OCI-LY1 (cell line): ENCODE data around the gene SIDT1.
"Not testable (repeated sequence)": the region's sequence is repeated elsewhere in the genome, so short reads cannot be mapped to it uniquely, and the experiment has no call there.

Source experiments
- H2AFZ ChIP-seq: fragments of 200-600 bp; sonication (generic), shearing (Covaris generic); 2 replicates; pipeline ENCODE4 v1.6.0; 2014; ENCODE audit warnings: antibody characterized with exemption, mild to moderate bottlenecking, low read length
- H3F3A ChIP-seq: fragments of 200-600 bp; sonication (generic), shearing (Covaris generic); 2 replicates; pipeline ENCODE4 v1.6.0; 2014; ENCODE audit warnings: mild to moderate bottlenecking, antibody characterized with exemption, low read length, moderate library complexity; ENCODE audit not compliant: insufficient read depth
- H3K27ac ChIP-seq: fragments of 200-600 bp; sonication (generic); 2 replicates; pipeline ENCODE4 v1.5.1; 2014; ENCODE audit warnings: low read length, mixed run types, mild to moderate bottlenecking, low read depth; ENCODE audit not compliant: poor library complexity, severe bottlenecking
- H3K27me3 ChIP-seq: fragments of 200-600 bp; sonication (generic); 2 replicates; pipeline ENCODE4 v1.6.0; 2014; ENCODE audit warnings: antibody characterized with exemption, mild to moderate bottlenecking, low read length, moderate library complexity; ENCODE audit not compliant: insufficient read depth
- H3K36me3 ChIP-seq: fragments of 200-600 bp; sonication (generic); 2 replicates; pipeline ENCODE4 v1.6.1; 2014; ENCODE audit warnings: mild to moderate bottlenecking, antibody characterized with exemption, low read length, moderate library complexity, mixed read lengths; ENCODE audit not compliant: insufficient read depth
- H3K4me1 ChIP-seq: fragments of 200-600 bp; sonication (generic); 2 replicates; pipeline ENCODE4 v1.5.1; 2014; ENCODE audit warnings: mild to moderate bottlenecking, low read length, moderate library complexity; ENCODE audit not compliant: insufficient read depth, severe bottlenecking
- H3K4me2 ChIP-seq: fragments of 200-600 bp; sonication (generic), shearing (Covaris generic); 2 replicates; pipeline ENCODE4 v1.6.1; 2014; ENCODE audit warnings: low read length
- H3K4me3 ChIP-seq: fragments of 200-600 bp; sonication (generic); 2 replicates; pipeline ENCODE4 v1.5.1; 2014; ENCODE audit warnings: low read length, low read depth, mild to moderate bottlenecking, mixed read lengths; ENCODE audit not compliant: poor library complexity, severe bottlenecking
- H3K79me2 ChIP-seq: fragments of 200-600 bp; shearing (Covaris generic); 2 replicates; pipeline ENCODE4 v1.6.1; 2016; ENCODE audit warnings: mixed run types, low read length, mixed read lengths; ENCODE audit not compliant: insufficient read depth
- H3K9ac ChIP-seq: fragments of 200-600 bp; sonication (generic), shearing (Covaris generic); 2 replicates; pipeline ENCODE4 v1.6.1; 2014; ENCODE audit warnings: mild to moderate bottlenecking, low read length, mixed read lengths
- H3K9me2 ChIP-seq: fragments of 200-600 bp; sonication (generic), shearing (Covaris generic); 2 replicates; pipeline ENCODE4 v1.6.1; 2014; ENCODE audit warnings: low read depth, mild to moderate bottlenecking, low read length, mixed read lengths
- H3K9me3 ChIP-seq: fragments of 200-600 bp; shearing (Covaris generic); 2 replicates; pipeline ENCODE4 v1.6.1; 2014; ENCODE audit warnings: low read length, mixed read lengths
- H4K20me1 ChIP-seq: fragments of 200-600 bp; sonication (generic), shearing (Covaris generic); 2 replicates; pipeline ENCODE4 v1.6.0; 2016; ENCODE audit warnings: mild to moderate bottlenecking, low read length; ENCODE audit not compliant: insufficient read depth
- CTCF ChIP-seq: fragments of 200-600 bp; sonication (generic), shearing (Covaris generic); IDR thresholded peaks from 2 replicates; pipeline ENCODE4 v1.5.1; 2017; ENCODE audit warnings: mild to moderate bottlenecking, antibody characterized with exemption, low read length, moderate library complexity, mixed read lengths
- EZH2 ChIP-seq: fragments of 200-600 bp; sonication (generic), shearing (Covaris generic); IDR thresholded peaks from 2 replicates; pipeline ENCODE4 v1.8.0; 2017; ENCODE audit warnings: borderline replicate concordance, mixed run types, mild to moderate bottlenecking, antibody characterized with exemption, low read length, moderate library complexity, mixed read lengths

The SIDT1 gene

GRCh38 chr3:113630956-113631542, 98.7 kb downstream of the SIDT1 start:
- H3K4me2 ChIP-seq: no peak overlapping the region
- H3K9me3 ChIP-seq: no peaks in the 10 kb centered on the region
- no peak overlapping the region for H2AFZ ChIP-seq
- H3K4me1 ChIP-seq: peaks cover 20% of the 10 kb centered on the region
- H3K9ac ChIP-seq: no peak overlapping the region
- H3K27me3 ChIP-seq: no peaks in the 10 kb centered on the region
- no peaks in the 10 kb centered on the region for H4K20me1 ChIP-seq
- H3F3A ChIP-seq: no peaks in the 10 kb centered on the region
- H3K79me2 ChIP-seq: no peaks in the 10 kb centered on the region
- no peaks in the 10 kb centered on the region for H3K9me2 ChIP-seq
- no peaks in the 10 kb centered on the region for H3K36me3 ChIP-seq
- no peak overlapping the region for H3K27ac ChIP-seq
- no peak overlapping the region for H3K4me3 ChIP-seq
- TF ChIP-seq CTCF (no peak), EZH2 (no peak)

- H3K4me2 ChIP-seq: no peak overlapping the region
- no peaks in the 10 kb centered on the region for H3K79me2 ChIP-seq
- no peaks in the 10 kb centered on the region for H3K27me3 ChIP-seq
- H3K9me2 ChIP-seq: no peaks in the 10 kb centered on the region
- H3K9ac ChIP-seq: no peak overlapping the region
- H4K20me1 ChIP-seq: no peaks in the 10 kb centered on the region
- H3K4me3 ChIP-seq: no peak overlapping the region
- peaks cover 15% of the 10 kb centered on the region for H3K4me1 ChIP-seq
- no peak overlapping the region for H3K27ac ChIP-seq
- no peaks in the 10 kb centered on the region for H3K9me3 ChIP-seq
- H3F3A ChIP-seq: no peaks in the 10 kb centered on the region
- no peak overlapping the region for H2AFZ ChIP-seq
- H3K36me3 ChIP-seq: no peaks in the 10 kb centered on the region
- TF ChIP-seq EZH2: no peak
- no peak for TF ChIP-seq CTCF
Observed at GRCh38 chr3:113631573-113631972, 99.2 kb downstream of the SIDT1 start.

GRCh38 chr3:113634782-113635474, 102.6 kb downstream of the SIDT1 start:
- H3K27ac ChIP-seq: no peak overlapping the region
- H4K20me1 ChIP-seq: no peaks in the 10 kb centered on the region
- no peaks in the 10 kb centered on the region for H3K9me2 ChIP-seq
- no peak overlapping the region for H3K9ac ChIP-seq
- H3F3A ChIP-seq: no peaks in the 10 kb centered on the region
- H3K4me1 ChIP-seq: peaks cover 8% of the 10 kb centered on the region
- H3K79me2 ChIP-seq: no peaks in the 10 kb centered on the region
- no peak overlapping the region for H2AFZ ChIP-seq
- H3K36me3 ChIP-seq: no peaks in the 10 kb centered on the region
- TF ChIP-seq CTCF (no peak), EZH2 (no peak)
- H3K4me3 ChIP-seq: no peak overlapping the region
- H3K4me2 ChIP-seq: no peak overlapping the region
- H3K27me3 ChIP-seq: no peaks in the 10 kb centered on the region
- no peaks in the 10 kb centered on the region for H3K9me3 ChIP-seq

GRCh38 chr3:113636034-113636433, 103.7 kb downstream of the SIDT1 start:
- not testable (repeated sequence) for H3K27me3 ChIP-seq, H3K9me2 ChIP-seq, H3K9ac ChIP-seq, H3K79me2 ChIP-seq, H3K4me3 ChIP-seq, H3K4me1 ChIP-seq, H4K20me1 ChIP-seq, H3K27ac ChIP-seq, H3K36me3 ChIP-seq, H2AFZ ChIP-seq, H3K9me3 ChIP-seq, H3F3A ChIP-seq, H3K4me2 ChIP-seq
